GM23338 (cell line): ENCODE data around the gene JAM3. TPM values are rescaled to one million over a fixed set of nuclear protein-coding genes. Genes with fewer than 3 reads are reported as not detected.
"Not testable (repeated sequence)": the region's sequence is repeated elsewhere in the genome, so short reads cannot be mapped to it uniquely, and the experiment has no call there.

Source experiments
- ATAC-seq: fragments of 200-7000 bp; cut with Tn5 transposase; 3 replicates; pipeline ENCODE4 v1.9.1; 2020
- DNase-seq: peaks from one replicate; pipeline ENCODE4 v3.0.0-alpha.2; 2015; ENCODE audit warnings: low spot score
- H2AFZ ChIP-seq: fragments of 200-600 bp; sonication (generic); 2 replicates; pipeline ENCODE4 v1.8.0; 2016; ENCODE audit warnings: antibody characterized with exemption, mild to moderate bottlenecking, moderate library complexity
- H3F3A ChIP-seq: fragments of 200-600 bp; sonication (generic); replicated peaks from 2 replicates; pipeline ENCODE4 v1.8.0; 2017; ENCODE audit warnings: antibody characterized with exemption, mixed run types, low read depth
- H3K27ac ChIP-seq: fragments of 200-600 bp; sonication (generic); 2 replicates; pipeline ENCODE4 v1.6.1; 2016; ENCODE audit warnings: low read depth
- H3K27me3 ChIP-seq: fragments of 200-600 bp; sonication (generic); 2 replicates; pipeline ENCODE4 v1.8.0; 2016; ENCODE audit warnings: mild to moderate bottlenecking, mixed run types, moderate library complexity; ENCODE audit not compliant: insufficient read depth
- H3K36me3 ChIP-seq: fragments of 200-600 bp; sonication (generic); 2 replicates; pipeline ENCODE4 v1.8.0; 2016; ENCODE audit warnings: mild to moderate bottlenecking; ENCODE audit not compliant: insufficient read depth
- H3K4me1 ChIP-seq: fragments of 200-600 bp; sonication (generic); 2 replicates; pipeline ENCODE4 v1.8.0; 2016; ENCODE audit warnings: mild to moderate bottlenecking, moderate library complexity; ENCODE audit not compliant: insufficient read depth
- H3K4me2 ChIP-seq: fragments of 200-600 bp; sonication (generic); 2 replicates; pipeline ENCODE4 v1.7.1; 2017; ENCODE audit warnings: mixed run types
- H3K4me3 ChIP-seq: fragments of 200-600 bp; sonication (generic); 2 replicates; pipeline ENCODE4 v1.6.1; 2016; ENCODE audit warnings: mixed run types
- H3K79me2 ChIP-seq: fragments of 200-600 bp; sonication (generic); replicated peaks from 2 replicates; pipeline ENCODE4 v1.8.0; 2017; ENCODE audit warnings: mild to moderate bottlenecking; ENCODE audit not compliant: insufficient read depth
- H3K9me2 ChIP-seq: fragments of 200-600 bp; sonication (generic); 2 replicates; pipeline ENCODE4 v1.8.0; 2017; ENCODE audit not compliant: insufficient read depth
- H4K20me1 ChIP-seq: fragments of 200-600 bp; sonication (generic); replicated peaks from 2 replicates; pipeline ENCODE4 v1.8.0; 2017; ENCODE audit warnings: mild to moderate bottlenecking; ENCODE audit not compliant: insufficient read depth
- H3K27ac Mint-ChIP-seq: 2 replicates; pipeline ENCODE4 v1.8.0; 2020; ENCODE audit warnings: inconsistent platforms, mild to moderate bottlenecking, moderate library complexity, mixed read lengths
- H3K27me3 Mint-ChIP-seq: 3 replicates; pipeline ENCODE4 v1.8.0; 2022; ENCODE audit warnings: low read depth, mild to moderate bottlenecking, moderate library complexity, mixed read lengths, inconsistent platforms; ENCODE audit not compliant: insufficient read depth, poor library complexity
- H3K36me3 Mint-ChIP-seq: 3 replicates; pipeline ENCODE4 v1.8.0; 2021; ENCODE audit warnings: low read depth, mild to moderate bottlenecking, inconsistent platforms, moderate library complexity, mixed read lengths
- H3K4me1 Mint-ChIP-seq: 3 replicates; pipeline ENCODE4 v1.8.0; 2020; ENCODE audit warnings: mild to moderate bottlenecking, inconsistent platforms, mixed read lengths
- H3K4me3 Mint-ChIP-seq: 3 replicates; pipeline ENCODE4 v1.8.0; 2021; ENCODE audit warnings: moderate library complexity, mild to moderate bottlenecking, inconsistent platforms, mixed read lengths
- H3K9me3 Mint-ChIP-seq: 3 replicates; pipeline ENCODE4 v1.8.0; 2020; ENCODE audit warnings: moderate library complexity, mild to moderate bottlenecking, inconsistent platforms, mixed read lengths
- CREB1 ChIP-seq: fragments of 250-450 bp; sonication (Bioruptor Pico); IDR thresholded peaks from 2 replicates; pipeline ENCODE4 v1.5.0; 2020; ENCODE audit warnings: low read depth, mild to moderate bottlenecking, moderate library complexity
- EZH2phosphoT487 ChIP-seq: fragments of 200-600 bp; sonication (generic); IDR thresholded peaks from one replicate; pipeline ENCODE4 v1.8.1; 2018; ENCODE audit warnings: antibody characterized with exemption; ENCODE audit not compliant: unreplicated experiment
- JUNB ChIP-seq: IDR thresholded peaks from one replicate; pipeline ENCODE4 v1.6.1; 2016; ENCODE audit warnings: antibody characterized with exemption; ENCODE audit not compliant: unreplicated experiment
- POLR2AphosphoS5 ChIP-seq: IDR thresholded peaks from 2 replicates; pipeline ENCODE4 v1.6.1; 2016; ENCODE audit warnings: antibody characterized with exemption, low read depth
- ZNF331 ChIP-seq: fragments of 250-450 bp; sonication (Bioruptor Pico); IDR thresholded peaks from 2 replicates; pipeline ENCODE4 v1.5.0; 2020; ENCODE audit warnings: low read depth, mild to moderate bottlenecking, moderate library complexity
- polyA plus RNA-seq: library from polyadenylated mRNA; unstranded; fragments of >200 nt; fragmentation: Nextera tagmentation; extraction: Ambion mirVana; gene quantifications from 2 replicates; pipeline ENCODE4 v1.2.1, GENCODE V29; 2016
- total RNA-seq: library from RNA; depleted of rRNA; stranded (reverse); fragments of >200 nt; shearing (Covaris generic); gene quantifications from 2 replicates; pipeline ENCODE4 v1.2.3, GENCODE V29; 2014
- TF ChIP-seq, protein P1 (sequence below), 2 experiments: fragments of 200-600 bp in 1 of 2; sonication (generic) in 1 of 2; conservative IDR thresholded peaks; 2 replicates each; pipeline versions ENCODE4 v1.5.1 to v1.6.1; 2016 to 2017; ENCODE audit warnings: antibody characterized with exemption in 2 of 2, low read depth in 2 of 2, mild to moderate bottlenecking in 2 of 2, moderate library complexity in 1 of 2
- TF ChIP-seq, protein P2 (sequence below): IDR thresholded peaks from one replicate; pipeline ENCODE4 v1.6.1; 2018; ENCODE audit warnings: antibody characterized with exemption; ENCODE audit not compliant: unreplicated experiment
- TF ChIP-seq, protein P3 (sequence below): IDR thresholded peaks from 2 replicates; pipeline ENCODE4 v1.6.1; 2016; ENCODE audit warnings: antibody characterized with exemption

The JAM3 gene
- total and polyA plus RNA-seq, 2 experiments from 2014 or later, result 14.1 to 41.5 TPM

DNA sequence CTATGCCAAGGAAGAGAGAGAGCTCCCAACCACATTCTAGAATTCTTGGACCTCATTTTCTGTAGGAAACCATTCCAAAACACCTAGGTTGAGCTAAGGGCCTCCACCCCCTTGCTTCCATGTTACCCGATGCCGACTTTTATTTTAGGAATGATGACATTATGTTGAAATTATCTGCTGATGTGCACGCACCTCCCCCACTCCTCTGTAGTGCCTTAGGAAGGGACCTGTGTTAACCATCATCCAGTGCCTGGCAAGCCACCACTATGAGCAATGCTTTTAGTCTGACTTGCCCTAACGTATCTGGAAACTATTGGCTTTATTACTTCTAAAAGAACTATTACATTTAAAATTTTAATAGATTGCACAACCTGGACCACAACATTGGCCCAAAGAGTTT, 112.8 kb downstream of the JAM3 start (continued):
- TF ChIP-seq, protein P1, sequence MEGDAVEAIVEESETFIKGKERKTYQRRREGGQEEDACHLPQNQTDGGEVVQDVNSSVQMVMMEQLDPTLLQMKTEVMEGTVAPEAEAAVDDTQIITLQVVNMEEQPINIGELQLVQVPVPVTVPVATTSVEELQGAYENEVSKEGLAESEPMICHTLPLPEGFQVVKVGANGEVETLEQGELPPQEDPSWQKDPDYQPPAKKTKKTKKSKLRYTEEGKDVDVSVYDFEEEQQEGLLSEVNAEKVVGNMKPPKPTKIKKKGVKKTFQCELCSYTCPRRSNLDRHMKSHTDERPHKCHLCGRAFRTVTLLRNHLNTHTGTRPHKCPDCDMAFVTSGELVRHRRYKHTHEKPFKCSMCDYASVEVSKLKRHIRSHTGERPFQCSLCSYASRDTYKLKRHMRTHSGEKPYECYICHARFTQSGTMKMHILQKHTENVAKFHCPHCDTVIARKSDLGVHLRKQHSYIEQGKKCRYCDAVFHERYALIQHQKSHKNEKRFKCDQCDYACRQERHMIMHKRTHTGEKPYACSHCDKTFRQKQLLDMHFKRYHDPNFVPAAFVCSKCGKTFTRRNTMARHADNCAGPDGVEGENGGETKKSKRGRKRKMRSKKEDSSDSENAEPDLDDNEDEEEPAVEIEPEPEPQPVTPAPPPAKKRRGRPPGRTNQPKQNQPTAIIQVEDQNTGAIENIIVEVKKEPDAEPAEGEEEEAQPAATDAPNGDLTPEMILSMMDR (conservative IDR thresholded peaks at IDR 0.05; ENCODE audit: low read depth in 2 of 2), result no peak
- TF ChIP-seq CREB1 (CRISPR knock-in tag), result no peak
- no peak for TF ChIP-seq POLR2AphosphoS5
- TF ChIP-seq, protein P2, sequence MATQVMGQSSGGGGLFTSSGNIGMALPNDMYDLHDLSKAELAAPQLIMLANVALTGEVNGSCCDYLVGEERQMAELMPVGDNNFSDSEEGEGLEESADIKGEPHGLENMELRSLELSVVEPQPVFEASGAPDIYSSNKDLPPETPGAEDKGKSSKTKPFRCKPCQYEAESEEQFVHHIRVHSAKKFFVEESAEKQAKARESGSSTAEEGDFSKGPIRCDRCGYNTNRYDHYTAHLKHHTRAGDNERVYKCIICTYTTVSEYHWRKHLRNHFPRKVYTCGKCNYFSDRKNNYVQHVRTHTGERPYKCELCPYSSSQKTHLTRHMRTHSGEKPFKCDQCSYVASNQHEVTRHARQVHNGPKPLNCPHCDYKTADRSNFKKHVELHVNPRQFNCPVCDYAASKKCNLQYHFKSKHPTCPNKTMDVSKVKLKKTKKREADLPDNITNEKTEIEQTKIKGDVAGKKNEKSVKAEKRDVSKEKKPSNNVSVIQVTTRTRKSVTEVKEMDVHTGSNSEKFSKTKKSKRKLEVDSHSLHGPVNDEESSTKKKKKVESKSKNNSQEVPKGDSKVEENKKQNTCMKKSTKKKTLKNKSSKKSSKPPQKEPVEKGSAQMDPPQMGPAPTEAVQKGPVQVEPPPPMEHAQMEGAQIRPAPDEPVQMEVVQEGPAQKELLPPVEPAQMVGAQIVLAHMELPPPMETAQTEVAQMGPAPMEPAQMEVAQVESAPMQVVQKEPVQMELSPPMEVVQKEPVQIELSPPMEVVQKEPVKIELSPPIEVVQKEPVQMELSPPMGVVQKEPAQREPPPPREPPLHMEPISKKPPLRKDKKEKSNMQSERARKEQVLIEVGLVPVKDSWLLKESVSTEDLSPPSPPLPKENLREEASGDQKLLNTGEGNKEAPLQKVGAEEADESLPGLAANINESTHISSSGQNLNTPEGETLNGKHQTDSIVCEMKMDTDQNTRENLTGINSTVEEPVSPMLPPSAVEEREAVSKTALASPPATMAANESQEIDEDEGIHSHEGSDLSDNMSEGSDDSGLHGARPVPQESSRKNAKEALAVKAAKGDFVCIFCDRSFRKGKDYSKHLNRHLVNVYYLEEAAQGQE, result no peak
- TF ChIP-seq EZH2phosphoT487, result no peak
- TF ChIP-seq JUNB, result no peak

DNA sequence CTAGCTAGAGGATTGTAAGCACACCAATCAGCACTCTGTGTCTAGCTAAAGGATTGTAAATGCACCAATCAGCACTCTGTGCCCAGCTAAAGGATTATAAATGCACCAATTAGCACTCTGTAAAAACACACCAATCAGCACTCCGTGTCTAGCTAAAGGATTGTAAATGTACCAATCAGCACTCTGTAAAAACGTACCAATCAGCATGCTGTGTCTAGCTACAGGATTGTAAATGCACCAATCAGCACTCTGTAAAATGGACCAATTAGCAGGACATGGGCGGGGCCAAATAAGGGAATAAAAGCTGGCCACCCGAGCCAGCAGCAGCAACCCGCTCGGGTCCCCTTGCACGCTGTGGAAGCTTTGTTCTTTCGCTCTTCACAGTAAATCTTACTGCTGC, 119.2 kb downstream of the JAM3 start:
- H3K27ac Mint-ChIP-seq, H3K79me2 ChIP-seq, H3K4me3 Mint-ChIP-seq, H3K4me1 ChIP-seq, H3K4me1 Mint-ChIP-seq, DNase-seq, H4K20me1 ChIP-seq, H3K4me3 ChIP-seq, H3K27me3 Mint-ChIP-seq, H3K27ac ChIP-seq, H2AFZ ChIP-seq, H3K27me3 ChIP-seq, H3K9me2 ChIP-seq, H3K4me2 ChIP-seq, ATAC-seq, H3F3A ChIP-seq: not testable (repeated sequence)
- Mint-ChIP-seq H3K36me3 (peaks cover 80% of the 10 kb centered on the region), H3K9me3 (peaks cover 12% of the 10 kb centered on the region; the same call in 2 of the 3 replicates)
- peaks cover 59% of the 10 kb centered on the region for H3K36me3 ChIP-seq

DNA sequence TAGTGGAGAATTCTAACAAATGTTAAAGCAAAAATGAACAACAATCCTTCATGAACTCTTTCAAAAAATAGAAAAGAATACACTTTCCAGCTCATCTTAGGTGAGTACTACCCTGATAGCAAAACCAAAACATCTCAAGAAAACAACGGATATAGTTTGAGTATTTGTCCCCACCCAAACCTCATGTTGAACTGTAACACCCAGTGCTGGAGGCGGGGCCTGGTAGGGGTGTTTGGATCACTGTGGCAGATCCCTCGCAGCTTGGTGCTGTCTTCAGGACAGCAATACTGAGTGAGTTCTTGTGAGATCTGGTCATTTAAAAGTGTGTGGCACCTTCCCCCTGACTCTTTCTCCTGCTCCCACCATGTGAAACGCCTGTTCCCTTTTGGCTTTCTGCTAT, 127.9 kb downstream of the JAM3 start:
- Histone ChIP-seq H3K36me3 (peaks cover 31% of the 10 kb centered on the region), H3K4me3 (no peak overlapping the region), H3K27ac (no peak overlapping the region), H4K20me1 (peaks cover 12% of the 10 kb centered on the region), H3F3A (no peaks in the 10 kb centered on the region), H3K27me3 (no peaks in the 10 kb centered on the region), H3K79me2 (peaks cover 6% of the 10 kb centered on the region), H2AFZ (no peak overlapping the region), H3K4me1 (peaks cover 4% of the 10 kb centered on the region; the same call in 1 of the 2 replicates), H3K9me2 (no peaks in the 10 kb centered on the region), H3K4me2 (no peak overlapping the region)
- no peaks in the 10 kb centered on the region for H3K27me3 Mint-ChIP-seq
- no peak overlapping the region for H3K27ac Mint-ChIP-seq
- peaks cover 14% of the 10 kb centered on the region; the same call in 2 of the 3 replicates for H3K4me1 Mint-ChIP-seq
- ATAC-seq (no peak), DNase-seq (peak; percentile 2)
- H3K9me3 Mint-ChIP-seq, result no peaks in the 10 kb centered on the region
- H3K4me3 Mint-ChIP-seq, result no peak overlapping the region
- peaks cover 68% of the 10 kb centered on the region for H3K36me3 Mint-ChIP-seq
- TF ChIP-seq ZNF331 (CRISPR knock-in tag), result no peak
- TF ChIP-seq EZH2phosphoT487, result no peak
- TF ChIP-seq, protein P3, sequence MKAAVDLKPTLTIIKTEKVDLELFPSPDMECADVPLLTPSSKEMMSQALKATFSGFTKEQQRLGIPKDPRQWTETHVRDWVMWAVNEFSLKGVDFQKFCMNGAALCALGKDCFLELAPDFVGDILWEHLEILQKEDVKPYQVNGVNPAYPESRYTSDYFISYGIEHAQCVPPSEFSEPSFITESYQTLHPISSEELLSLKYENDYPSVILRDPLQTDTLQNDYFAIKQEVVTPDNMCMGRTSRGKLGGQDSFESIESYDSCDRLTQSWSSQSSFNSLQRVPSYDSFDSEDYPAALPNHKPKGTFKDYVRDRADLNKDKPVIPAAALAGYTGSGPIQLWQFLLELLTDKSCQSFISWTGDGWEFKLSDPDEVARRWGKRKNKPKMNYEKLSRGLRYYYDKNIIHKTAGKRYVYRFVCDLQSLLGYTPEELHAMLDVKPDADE, result no peak
- TF ChIP-seq, protein P2, result no peak
- no peak for TF ChIP-seq CREB1 (CRISPR knock-in tag)
